OCI-LY7 (cell line): Measurements from ENCODE around the gene SERHL2.

Experiments used
- CTCF ChIP-seq: fragments of 200-600 bp; sonication (generic); conservative IDR thresholded peaks from 2 replicates; pipeline ENCODE4 v1.5.1; 2014; ENCODE audit warnings: mild to moderate bottlenecking, antibody characterized with exemption, low read length, moderate library complexity, mixed read lengths
- EZH2phosphoT487 ChIP-seq: fragments of 200-600 bp; sonication (generic); IDR thresholded peaks from 2 replicates; pipeline ENCODE4 v1.6.1; 2018; ENCODE audit warnings: low read depth, borderline replicate concordance, mild to moderate bottlenecking, mixed run types, antibody characterized with exemption, low read length, moderate library complexity, mixed read lengths

- no peak for TF ChIP-seq CTCF
- TF ChIP-seq EZH2phosphoT487 = no peak
Observed at GRCh38 chr22:42620084-42620483, 66.3 kb downstream of the SERHL2 start.
